SJCRH30 (cell line): ENCODE results near the gene RAP1GDS1. TPM values are rescaled to one million over a fixed set of nuclear protein-coding genes. Genes with fewer than 3 reads are reported as not detected.
A peak's percentile ranks its signal among the peaks of the same experiment; 100 is the strongest.
"Not testable (repeated sequence)": the region's sequence is repeated elsewhere in the genome, so short reads cannot be mapped to it uniquely, and the experiment has no call there.

Source experiments
- DNase-seq, 2 experiments: peaks; one replicate each; pipeline ENCODE4 v3.0.0-alpha.2; 2015 to 2020
- H3K27ac ChIP-seq: fragments of 250-450 bp; sonication (Bioruptor Pico); 2 replicates; pipeline ENCODE4 v1.5.1; 2020; ENCODE audit warnings: mild to moderate bottlenecking, moderate library complexity
- H3K27me3 ChIP-seq: fragments of 250-450 bp; sonication (Bioruptor Pico); 2 replicates; pipeline ENCODE4 v1.5.1; 2020; ENCODE audit warnings: mild to moderate bottlenecking, moderate library complexity
- H3K36me3 ChIP-seq: fragments of 250-450 bp; sonication (Bioruptor Pico); 2 replicates; pipeline ENCODE4 v1.5.1; 2020; ENCODE audit warnings: mild to moderate bottlenecking, moderate library complexity
- H3K4me1 ChIP-seq: fragments of 250-450 bp; sonication (Bioruptor Pico); 2 replicates; pipeline ENCODE4 v1.5.1; 2020; ENCODE audit warnings: mild to moderate bottlenecking, moderate library complexity
- H3K4me3 ChIP-seq: fragments of 250-450 bp; sonication (Bioruptor Pico); 2 replicates; pipeline ENCODE4 v1.5.1; 2020; ENCODE audit warnings: mild to moderate bottlenecking, moderate library complexity
- H3K9me3 ChIP-seq: fragments of 250-450 bp; sonication (Bioruptor Pico); replicated peaks from 2 replicates; pipeline ENCODE4 v1.5.1; 2020; ENCODE audit warnings: mild to moderate bottlenecking, moderate library complexity
- total RNA-seq: library from RNA; depleted of rRNA; stranded (reverse); fragments of >200 nt; shearing (Covaris generic); gene quantifications from 2 replicates; pipeline ENCODE4 v1.2.3, GENCODE V29; 2014

Gene RAP1GDS1
- total RNA-seq, 1 experiment from 2014 or later, result 73.0 TPM

DNA sequence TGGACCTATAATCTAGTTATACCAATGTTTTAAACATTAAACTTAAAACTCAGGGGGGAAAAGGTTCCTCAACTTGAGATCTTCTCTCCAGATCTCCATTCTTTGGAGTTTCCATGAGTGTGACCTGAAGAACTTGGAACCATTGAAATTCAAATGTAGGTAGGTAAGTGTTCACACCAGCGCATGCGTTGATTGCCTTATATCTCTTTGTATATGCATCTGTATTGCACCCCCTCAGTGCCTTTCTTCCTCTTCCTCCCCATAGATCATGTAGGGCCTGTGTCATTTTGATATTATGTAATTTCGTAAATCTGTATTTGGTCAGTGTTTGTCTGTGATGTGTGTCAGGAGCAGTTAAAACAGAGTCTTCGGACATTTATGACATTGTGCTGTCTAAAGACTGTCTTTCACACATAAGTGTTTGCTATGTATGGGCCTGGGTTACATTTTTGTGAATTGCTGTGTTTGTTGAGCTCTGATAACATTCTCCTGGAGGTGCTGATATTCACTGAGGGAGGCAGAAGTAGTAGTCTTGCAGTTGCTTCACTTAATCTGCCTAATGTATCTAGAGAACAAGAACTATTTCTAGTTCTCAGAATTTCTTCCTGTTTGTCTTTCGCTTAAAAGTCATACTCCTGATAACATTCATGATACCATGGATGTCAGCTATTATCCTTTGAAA lies 126.3 kb downstream of the RAP1GDS1 start:
- no peaks in the 10 kb centered on the region for H3K27me3 ChIP-seq
- DNase-seq, result no peak
- no peaks in the 10 kb centered on the region for H3K9me3 ChIP-seq
- H3K27ac ChIP-seq, result no peak overlapping the region
- 0 out of 2 replicates have a peak, but pooled peaks cover 2% of the 10 kb centered on the region for H3K36me3 ChIP-seq
- H3K4me1 ChIP-seq, result no peaks in the 10 kb centered on the region
- no peak overlapping the region for H3K4me3 ChIP-seq

DNA sequence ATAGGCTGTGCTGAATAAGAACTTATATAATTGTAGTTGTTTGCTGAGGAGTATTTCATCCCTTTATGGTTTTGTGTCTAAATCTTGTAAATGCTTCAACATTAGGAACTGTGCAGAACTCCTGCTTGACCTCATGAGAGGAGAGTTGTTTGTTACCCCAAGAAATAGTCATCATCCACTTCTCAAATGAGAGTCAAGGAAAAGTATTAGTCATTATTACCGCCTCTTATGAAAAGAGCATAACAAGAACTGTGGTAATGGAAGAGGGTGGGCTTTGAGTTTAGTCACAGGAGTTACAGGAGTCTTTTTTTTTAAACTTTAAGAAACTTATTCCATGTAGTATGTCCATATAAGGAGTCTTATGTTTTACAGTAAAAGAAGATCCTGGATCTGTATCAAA lies 132.9 kb downstream of the RAP1GDS1 start:
- no peaks in the 10 kb centered on the region for H3K9me3 ChIP-seq
- H3K27me3 ChIP-seq, result no peaks in the 10 kb centered on the region
- H3K27ac ChIP-seq, result no peak overlapping the region
- DNase-seq, result no peak
- H3K4me1 ChIP-seq, result no peaks in the 10 kb centered on the region
- H3K36me3 ChIP-seq, result peaks cover 19% of the 10 kb centered on the region
- no peak overlapping the region for H3K4me3 ChIP-seq

DNA sequence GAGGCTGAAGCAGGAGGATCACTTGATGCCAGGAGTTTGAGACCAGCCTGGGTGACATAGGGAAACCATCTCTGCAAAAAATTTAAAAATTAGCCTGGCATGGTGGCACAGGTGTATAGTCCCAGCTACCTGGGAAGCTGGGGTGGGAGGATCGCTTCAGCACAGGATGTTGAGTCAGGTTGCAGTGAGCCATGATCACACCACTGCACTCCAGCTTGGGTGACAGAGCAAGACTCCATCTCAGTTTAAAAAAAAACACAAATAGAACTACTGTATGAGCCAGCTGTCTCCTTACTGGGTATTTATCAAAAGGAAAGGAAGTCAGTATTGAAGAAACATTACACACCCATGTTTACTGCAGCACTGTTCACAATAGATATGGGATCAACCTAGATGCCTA lies 138.7 kb downstream of the RAP1GDS1 start:
- H3K36me3 ChIP-seq, result peaks cover 11% of the 10 kb centered on the region
- H3K9me3 ChIP-seq, result no peaks in the 10 kb centered on the region
- no peaks in the 10 kb centered on the region for H3K27me3 ChIP-seq
- no peak for DNase-seq
- no peak overlapping the region for H3K4me3 ChIP-seq
- no peaks in the 10 kb centered on the region for H3K4me1 ChIP-seq
- H3K27ac ChIP-seq, result no peak overlapping the region

DNA sequence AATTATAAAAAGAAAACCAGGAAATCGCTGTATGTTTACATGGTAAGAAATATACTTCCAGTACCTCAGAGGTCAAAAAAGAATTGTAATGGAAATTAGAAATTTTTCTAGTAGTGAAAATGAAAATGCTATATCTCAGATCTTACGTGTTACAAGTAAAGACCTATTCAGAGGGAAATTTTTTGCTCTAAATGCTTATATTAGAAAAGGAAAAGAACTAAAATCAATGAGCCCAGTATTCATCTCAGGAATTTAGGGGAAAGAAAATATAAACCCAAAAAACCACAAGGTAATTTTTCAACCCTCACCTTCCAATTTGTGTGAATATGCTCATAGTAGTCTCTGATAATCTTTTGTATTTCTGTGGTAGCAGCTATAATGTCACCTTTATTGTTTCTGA lies 145.6 kb downstream of the RAP1GDS1 start:
- no peaks in the 10 kb centered on the region for H3K4me1 ChIP-seq
- no peaks in the 10 kb centered on the region for H3K27me3 ChIP-seq
- H3K9me3 ChIP-seq, result no peaks in the 10 kb centered on the region
- no peak overlapping the region for H3K27ac ChIP-seq
- DNase-seq, result no peak
- no peak overlapping the region for H3K4me3 ChIP-seq
- H3K36me3 ChIP-seq, result peaks cover 7% of the 10 kb centered on the region

GRCh38 chr4:98411731-98412130 lies 150.5 kb downstream of the RAP1GDS1 start:
- Histone ChIP-seq H3K4me3 (no peak overlapping the region), H3K36me3 (peaks cover 13% of the 10 kb centered on the region), H3K9me3 (no peaks in the 10 kb centered on the region), H3K27ac (no peak overlapping the region), H3K4me1 (no peaks in the 10 kb centered on the region), H3K27me3 (no peaks in the 10 kb centered on the region)
- no peak for DNase-seq

- H3K27me3 ChIP-seq, result no peaks in the 10 kb centered on the region
- no peaks in the 10 kb centered on the region for H3K4me1 ChIP-seq
- no peak overlapping the region for H3K4me3 ChIP-seq
- H3K9me3 ChIP-seq, result no peaks in the 10 kb centered on the region
- peaks cover 42% of the 10 kb centered on the region for H3K36me3 ChIP-seq
- no peak overlapping the region for H3K27ac ChIP-seq
- no peak for DNase-seq
Measured at GRCh38 chr4:98416844-98417243, 155.7 kb downstream of the RAP1GDS1 start.

GRCh38 chr4:98420151-98420550 lies 159.0 kb downstream of the RAP1GDS1 start:
- not testable (repeated sequence) for DNase-seq, H3K27ac ChIP-seq, H3K4me1 ChIP-seq, H3K9me3 ChIP-seq, H3K27me3 ChIP-seq, H3K4me3 ChIP-seq
- peaks cover 62% of the 10 kb centered on the region for H3K36me3 ChIP-seq

DNA sequence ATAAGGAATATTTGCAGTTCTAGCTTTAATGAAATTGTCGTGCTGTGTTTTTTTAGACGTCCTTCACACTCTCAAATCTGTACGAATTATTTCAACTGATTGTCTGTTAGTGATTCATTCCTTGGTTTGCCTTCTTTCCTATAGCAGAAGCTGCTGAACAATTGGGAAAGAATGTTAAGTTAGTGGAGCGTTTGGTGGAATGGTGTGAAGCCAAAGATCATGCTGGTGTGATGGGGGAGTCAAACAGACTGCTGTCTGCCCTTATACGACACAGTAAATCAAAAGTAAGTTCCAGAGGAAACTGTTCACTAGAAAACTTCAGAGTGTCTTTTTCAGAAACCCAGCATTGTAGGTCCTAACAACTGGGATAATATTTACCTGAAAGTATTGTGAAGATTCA lies 159.9 kb downstream of the RAP1GDS1 start:
- DNase-seq, result no peak
- Histone ChIP-seq H3K27ac (no peak overlapping the region), H3K36me3 (peaks cover 68% of the 10 kb centered on the region)

GRCh38 chr4:98423009-98423408 lies 161.8 kb downstream of the RAP1GDS1 start:
- peaks cover 61% of the 10 kb centered on the region for H3K36me3 ChIP-seq
- H3K27ac ChIP-seq, result no peak overlapping the region
- DNase-seq, result no peak
- no peaks in the 10 kb centered on the region for H3K9me3 ChIP-seq
- H3K4me3 ChIP-seq, result no peak overlapping the region
- H3K4me1 ChIP-seq, result no peaks in the 10 kb centered on the region
- no peaks in the 10 kb centered on the region for H3K27me3 ChIP-seq

More for the DNA sequence above, 159.9 kb downstream of the RAP1GDS1 start:
- Histone ChIP-seq H3K9me3 (no peaks in the 10 kb centered on the region), H3K4me1 (no peaks in the 10 kb centered on the region), H3K4me3 (no peak overlapping the region), H3K27me3 (no peaks in the 10 kb centered on the region)

- Histone ChIP-seq H3K27me3 (no peaks in the 10 kb centered on the region), H3K36me3 (peaks cover 29% of the 10 kb centered on the region), H3K4me1 (no peaks in the 10 kb centered on the region), H3K9me3 (no peaks in the 10 kb centered on the region), H3K4me3 (no peak overlapping the region), H3K27ac (no peak overlapping the region)
- DNase-seq, result no peak
Measured at GRCh38 chr4:98430708-98431403, 169.7 kb downstream of the RAP1GDS1 start.

GRCh38 chr4:98433691-98434090 lies 172.5 kb downstream of the RAP1GDS1 start:
- Histone ChIP-seq H3K27ac (no peak overlapping the region), H3K27me3 (no peaks in the 10 kb centered on the region), H3K4me1 (no peaks in the 10 kb centered on the region), H3K36me3 (peaks cover 34% of the 10 kb centered on the region), H3K4me3 (no peak overlapping the region), H3K9me3 (no peaks in the 10 kb centered on the region)
- DNase-seq, result no peak

- Histone ChIP-seq H3K4me3 (no peak overlapping the region), H3K9me3 (no peaks in the 10 kb centered on the region), H3K36me3 (peaks cover 39% of the 10 kb centered on the region), H3K27me3 (no peaks in the 10 kb centered on the region), H3K27ac (no peak overlapping the region), H3K4me1 (no peaks in the 10 kb centered on the region)
- DNase-seq, result no peak
Measured at GRCh38 chr4:98434816-98435215, 173.6 kb downstream of the RAP1GDS1 start.

- no peaks in the 10 kb centered on the region for H3K27me3 ChIP-seq
- H3K4me3 ChIP-seq, result no peak overlapping the region
- no peak overlapping the region for H3K27ac ChIP-seq
- H3K9me3 ChIP-seq, result no peaks in the 10 kb centered on the region
- H3K36me3 ChIP-seq, result peaks cover 16% of the 10 kb centered on the region
- peak; percentile 53 to 72 for DNase-seq
- peaks cover 32% of the 10 kb centered on the region for H3K4me1 ChIP-seq
Measured at GRCh38 chr4:98444371-98444770, 183.2 kb downstream of the RAP1GDS1 start.

GRCh38 chr4:98446499-98447375 lies 185.6 kb downstream of the RAP1GDS1 start:
- Histone ChIP-seq H3K9me3 (no peaks in the 10 kb centered on the region), H3K4me3 (no peak overlapping the region), H3K27me3 (no peaks in the 10 kb centered on the region), H3K4me1 (peaks cover 42% of the 10 kb centered on the region), H3K36me3 (peaks cover 10% of the 10 kb centered on the region), H3K27ac (no peak overlapping the region)
- peak; percentile 25 to 46 for DNase-seq

GRCh38 chr4:98447648-98448047 lies 186.5 kb downstream of the RAP1GDS1 start:
- no peak overlapping the region for H3K4me3 ChIP-seq
- peaks cover 42% of the 10 kb centered on the region for H3K4me1 ChIP-seq
- DNase-seq, result no peak
- H3K27ac ChIP-seq, result peak overlapping the region; percentile 79
- peaks cover 7% of the 10 kb centered on the region; the same call in 1 of the 2 replicates for H3K36me3 ChIP-seq
- H3K9me3 ChIP-seq, result no peaks in the 10 kb centered on the region
- no peaks in the 10 kb centered on the region for H3K27me3 ChIP-seq
